HG02642 (cell line): Measurements from ENCODE around the gene FAM43B.
"Not testable (repeated sequence)": the region's sequence is repeated elsewhere in the genome, so short reads cannot be mapped to it uniquely, and the experiment has no call there.

Source experiments
- ATAC-seq: cut with Tn5 transposase; IDR thresholded peaks from one replicate; pipeline ENCODE4 v1.9.1; 2021; ENCODE audit warnings: mild to moderate bottlenecking; ENCODE audit not compliant: unreplicated experiment, poor library complexity

FAM43B gene, protein sequence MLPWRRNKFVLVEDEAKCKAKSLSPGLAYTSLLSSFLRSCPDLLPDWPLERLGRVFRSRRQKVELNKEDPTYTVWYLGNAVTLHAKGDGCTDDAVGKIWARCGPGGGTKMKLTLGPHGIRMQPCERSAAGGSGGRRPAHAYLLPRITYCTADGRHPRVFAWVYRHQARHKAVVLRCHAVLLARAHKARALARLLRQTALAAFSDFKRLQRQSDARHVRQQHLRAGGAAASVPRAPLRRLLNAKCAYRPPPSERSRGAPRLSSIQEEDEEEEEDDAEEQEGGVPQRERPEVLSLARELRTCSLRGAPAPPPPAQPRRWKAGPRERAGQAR

DNA sequence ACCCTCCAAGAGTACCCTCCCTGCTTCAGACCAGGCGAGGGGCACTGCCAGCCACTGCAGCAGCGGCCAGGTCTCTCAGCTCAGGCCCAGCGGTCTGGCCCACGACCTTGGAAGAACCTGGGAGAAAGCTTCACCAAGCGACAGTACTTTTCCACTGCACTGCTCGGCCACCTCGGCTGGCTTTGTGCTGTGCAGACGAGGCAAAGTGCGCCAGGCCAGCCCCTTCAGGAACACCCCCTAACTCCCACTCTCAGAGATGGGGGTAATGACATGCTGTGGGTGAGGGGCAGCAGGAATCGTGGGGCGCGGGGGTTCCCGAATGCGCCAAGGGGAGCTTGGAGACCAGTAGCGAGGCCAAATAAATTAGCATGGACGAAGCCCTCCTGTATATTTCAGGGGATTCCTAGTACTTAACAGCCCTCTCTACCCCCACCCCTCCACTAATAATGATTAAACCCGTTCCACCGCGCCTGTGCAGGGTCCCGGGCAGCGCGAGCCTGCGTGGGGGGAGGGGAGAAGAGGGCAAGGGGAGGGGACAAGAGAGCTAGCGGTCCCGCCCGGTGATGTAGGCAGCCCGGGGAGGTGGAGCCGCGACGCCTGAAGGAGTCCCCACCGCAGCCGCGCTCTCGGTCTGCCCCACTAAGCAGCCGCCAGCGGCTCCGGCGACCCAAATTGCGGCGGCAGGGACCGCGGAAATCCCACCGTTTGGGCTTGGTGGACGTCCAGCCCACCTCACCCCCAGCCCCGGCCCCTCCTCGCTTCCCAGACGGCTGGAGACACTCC lies at the start of gene FAM43B:
TSS of gene FAM43B (plus strand) at position 629 of the 783 bp plus-strand sequence. CDS start 401 bp downstream, outside the sequence.
- ATAC-seq, result no peak

DNA sequence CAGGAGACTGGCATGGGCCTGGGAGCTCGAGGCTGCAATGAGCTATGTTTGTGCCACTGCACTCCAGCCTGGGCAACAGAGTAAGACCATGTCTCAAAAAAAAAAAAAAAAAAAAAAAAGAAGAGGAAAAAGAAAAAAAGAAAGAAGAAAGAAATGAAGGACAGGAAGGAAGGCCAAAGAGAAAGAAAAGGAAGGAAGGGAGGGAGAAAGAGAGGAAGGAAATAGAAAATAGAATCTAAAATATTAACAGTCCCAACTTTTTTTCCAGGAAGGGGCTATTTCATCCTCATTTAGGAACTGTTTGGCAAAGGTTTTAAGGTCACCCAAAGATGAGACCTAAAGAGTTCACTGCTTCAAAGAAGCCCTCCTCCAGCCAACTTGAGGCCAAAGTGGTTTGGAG lies 46.9 kb upstream of the FAM43B start:
- no peak for ATAC-seq

DNA sequence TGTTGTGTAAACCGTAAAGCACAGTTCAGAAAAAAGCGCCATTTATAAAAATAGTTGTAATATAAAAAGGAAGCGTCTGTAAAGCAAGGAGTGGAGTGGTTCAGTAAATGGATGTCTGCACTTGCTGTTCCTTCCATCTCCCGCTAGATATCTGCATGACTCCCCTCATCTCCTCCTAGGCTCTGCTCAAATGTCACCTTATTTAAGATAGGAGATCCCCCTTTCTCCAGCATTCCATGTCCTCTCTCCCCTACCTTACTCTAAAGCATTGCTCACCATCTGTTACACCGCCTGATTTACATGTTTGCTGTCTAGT lies 45.2 kb upstream of the FAM43B start:
- peak; percentile 22 for ATAC-seq

DNA sequence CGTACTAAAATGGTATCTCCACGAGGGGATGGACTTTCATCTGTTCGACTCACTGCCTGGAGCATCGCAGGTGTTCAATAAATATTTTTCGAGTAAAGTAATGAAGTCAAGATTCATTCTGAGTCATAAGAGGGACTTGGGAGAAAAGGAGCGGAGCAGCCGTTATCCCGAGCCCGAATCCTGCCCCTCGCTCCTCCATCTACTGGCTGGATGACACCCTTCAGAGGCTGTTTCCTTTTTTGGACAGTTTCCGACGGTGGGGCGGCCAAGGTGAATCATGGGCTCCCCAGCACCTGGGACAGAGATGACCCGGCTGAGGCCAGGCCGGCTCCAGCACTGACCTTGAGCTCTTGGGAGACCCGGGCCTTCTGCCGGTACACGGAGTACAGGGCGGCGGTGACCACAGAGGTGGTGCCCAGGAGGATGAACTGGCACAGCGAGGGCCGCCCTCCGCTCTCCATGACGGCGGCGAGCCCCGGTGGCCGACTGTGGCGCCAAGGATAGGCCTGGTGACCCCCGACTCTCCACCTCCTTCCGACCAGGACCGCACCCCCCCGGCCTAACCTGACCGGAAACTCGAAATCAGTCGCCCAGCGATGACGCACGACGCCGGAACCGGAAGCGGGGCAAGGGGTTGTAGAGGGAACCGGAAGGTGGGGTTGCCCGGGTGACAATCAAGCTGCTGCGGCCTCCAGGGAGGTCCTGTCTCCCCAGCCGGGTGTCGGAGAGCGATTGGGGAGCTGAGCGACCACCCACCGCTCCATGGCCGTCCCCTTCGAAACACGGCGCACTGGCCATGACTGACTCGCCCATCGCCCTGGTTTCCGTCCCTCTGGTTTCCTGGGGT lies 44.6 kb upstream of the FAM43B start, which contains the start of gene MUL1:
TSS of gene MUL1 (minus strand) at position 588 of the 847 bp plus-strand sequence. CDS start at position 461, 127 bp downstream.
- peak; percentile 92 for ATAC-seq

DNA sequence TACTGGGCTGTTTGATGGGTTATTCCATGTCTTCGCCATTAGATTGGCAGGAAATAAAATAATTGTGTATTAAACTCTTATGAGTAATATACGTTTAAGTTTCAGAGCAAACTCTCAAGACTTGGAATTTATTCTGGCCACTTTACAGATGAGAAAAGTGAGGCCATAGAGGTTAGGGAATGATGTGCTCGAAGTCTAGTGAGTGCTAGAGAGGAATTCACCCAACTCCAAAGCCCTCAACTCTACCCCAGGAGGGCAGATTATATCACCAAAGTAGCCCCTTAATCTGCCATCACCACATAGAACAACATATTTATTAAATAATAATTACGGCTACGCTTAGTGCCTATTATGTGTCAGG lies 44.0 kb upstream of the FAM43B start:
- peak; percentile 3 for ATAC-seq

- ATAC-seq, result no peak
Observed at GRCh38 chr1:20511518-20512428, 40.6 kb upstream of the FAM43B start.

DNA sequence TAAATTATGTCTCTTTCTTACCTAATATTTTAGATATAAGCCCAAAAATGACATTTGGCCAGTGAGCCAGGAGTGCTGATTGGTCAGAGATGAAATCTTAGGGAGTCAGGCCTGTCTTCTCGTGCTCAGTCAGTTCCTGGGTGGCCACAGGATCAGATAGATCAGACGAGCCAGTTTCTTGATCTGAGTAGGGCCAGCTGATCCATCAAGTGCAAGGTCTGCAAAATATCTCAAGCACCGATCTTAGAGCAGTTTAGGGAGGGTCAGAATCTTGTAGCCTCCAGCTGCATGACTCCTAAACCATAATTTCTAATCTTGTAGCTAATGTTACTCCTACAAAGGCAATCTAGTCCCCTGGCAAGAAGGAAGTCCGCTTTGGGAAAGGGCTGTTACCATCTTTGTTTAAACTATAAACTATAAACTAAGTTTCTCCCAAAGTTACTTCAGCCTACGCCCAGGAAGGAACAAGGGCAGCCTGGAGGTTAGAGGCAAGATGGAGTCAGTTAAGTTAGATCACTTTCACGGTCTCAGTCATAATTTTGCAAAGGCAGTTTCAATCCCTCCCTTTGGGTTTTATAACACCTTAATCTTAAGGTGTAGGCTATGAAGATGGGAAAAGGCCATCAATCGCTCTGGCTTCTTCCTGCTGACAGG lies 32.6 kb upstream of the FAM43B start:
- ATAC-seq, result not testable (repeated sequence)

DNA sequence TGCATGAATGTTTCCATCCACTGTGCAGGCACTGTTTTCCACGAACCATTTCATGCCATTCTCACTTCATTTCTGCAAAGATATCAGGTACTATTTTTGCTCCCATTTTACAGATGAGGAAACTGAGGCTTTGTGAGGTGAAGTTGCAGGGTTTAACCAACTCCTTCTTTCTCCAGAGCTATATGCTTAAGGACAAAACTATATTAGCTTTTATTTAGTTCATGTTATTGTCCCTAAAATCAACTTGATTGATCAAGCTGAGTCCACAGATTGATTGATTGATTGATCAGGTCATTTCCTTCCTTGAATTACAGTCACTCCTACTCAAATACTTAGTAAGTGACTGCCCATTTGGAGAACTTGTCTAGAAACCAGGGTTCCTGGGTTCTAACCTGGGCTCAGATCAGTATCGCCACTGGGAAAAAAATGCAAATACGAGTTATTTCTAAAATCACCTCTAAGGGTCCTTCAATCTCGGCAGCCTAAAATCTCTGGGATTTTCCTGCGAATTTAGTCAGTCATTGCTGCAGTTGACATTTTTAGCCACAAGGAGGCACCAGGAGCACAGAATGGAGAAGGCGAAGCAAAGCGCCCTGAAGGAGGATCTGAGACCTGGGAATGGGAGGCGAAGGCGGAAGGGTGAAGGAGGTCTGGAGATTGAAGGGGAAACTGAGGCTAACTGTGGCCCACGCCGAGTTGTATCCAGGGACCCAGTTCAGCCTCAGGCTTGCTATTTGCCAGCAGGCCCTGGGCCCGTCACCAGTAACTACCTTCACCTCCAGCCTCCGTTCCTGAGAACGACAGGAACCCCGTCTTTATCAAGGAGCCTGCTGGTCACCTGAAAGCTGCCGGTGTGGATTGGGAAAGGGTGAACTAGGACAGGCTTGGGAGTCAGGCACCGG lies 30.2 kb upstream of the FAM43B start:
- ATAC-seq, result no peak

- ATAC-seq, result no peak
Observed at GRCh38 chr1:20526267-20526666, 26.1 kb upstream of the FAM43B start.

DNA sequence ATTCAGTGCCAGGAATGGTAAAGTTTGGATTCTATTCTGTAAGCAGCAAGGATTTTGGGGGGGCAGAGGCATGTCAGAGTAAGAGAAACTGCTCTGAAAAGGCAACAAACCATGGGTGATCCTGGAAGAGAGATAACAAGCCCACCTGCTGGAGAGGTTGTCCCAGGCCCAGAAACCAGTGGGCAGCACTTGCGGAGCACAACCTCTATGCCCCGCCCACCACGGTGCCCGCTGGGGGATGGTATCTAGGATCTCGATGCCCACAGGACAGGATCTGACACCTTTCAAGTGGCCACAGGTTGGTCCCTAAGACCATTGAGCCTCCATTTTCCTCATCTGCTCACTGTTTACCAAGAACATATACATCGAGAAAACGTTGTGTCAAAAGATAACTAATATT lies 24.2 kb upstream of the FAM43B start:
- ATAC-seq, result no peak

GRCh38 chr1:20530306-20530705 lies 22.1 kb upstream of the FAM43B start:
- ATAC-seq, result no peak

DNA sequence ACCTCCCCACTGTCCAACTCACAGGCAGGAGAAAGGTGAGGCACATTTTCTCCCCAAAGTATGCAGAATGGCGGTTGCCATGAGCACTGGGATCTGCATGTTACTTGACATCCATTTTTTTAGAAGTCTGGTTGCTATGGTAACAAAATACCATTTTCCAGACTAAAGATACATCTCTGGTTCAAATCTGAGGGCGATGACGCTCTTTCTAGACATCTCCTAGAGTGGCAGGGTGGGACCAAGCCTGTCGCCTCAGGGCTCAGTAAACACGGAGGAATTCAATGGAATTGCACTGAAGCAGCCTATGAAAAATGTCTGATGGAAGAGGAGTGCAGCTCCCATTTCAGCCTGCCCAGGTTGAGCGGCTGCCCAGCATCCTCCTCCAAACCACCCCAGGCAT lies 21.5 kb upstream of the FAM43B start:
- no peak for ATAC-seq

GRCh38 chr1:20533635-20534034 lies 18.7 kb upstream of the FAM43B start:
- ATAC-seq, result no peak

GRCh38 chr1:20534659-20535417 lies 17.5 kb upstream of the FAM43B start:
- no peak for ATAC-seq

GRCh38 chr1:20538227-20538626 lies 14.1 kb upstream of the FAM43B start:
- ATAC-seq, result no peak

- no peak for ATAC-seq
Observed at GRCh38 chr1:20538760-20539551, 13.4 kb upstream of the FAM43B start.

DNA sequence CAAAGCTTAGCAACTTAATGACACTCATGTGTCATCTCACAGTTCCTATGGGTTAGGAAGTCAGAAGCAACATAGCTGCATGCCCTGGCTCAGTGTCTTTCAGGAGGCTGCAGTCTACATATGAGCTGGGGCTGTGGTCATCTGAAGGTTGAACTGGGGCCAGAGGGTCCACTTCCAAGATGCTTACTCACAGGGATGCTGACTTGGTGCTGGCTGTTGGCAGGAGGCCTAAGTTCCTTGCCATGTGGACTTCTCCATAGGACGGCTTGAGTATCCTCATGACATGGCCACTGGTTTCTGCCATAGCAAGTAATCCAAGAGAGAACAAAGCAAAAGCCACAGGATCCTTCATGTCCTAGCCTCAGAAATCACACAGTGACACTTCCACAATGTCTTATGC lies 12.1 kb upstream of the FAM43B start:
- no peak for ATAC-seq
